T1000 (cell line): Measurements from ENCODE around the gene PLPP1.
"Not testable (repeated sequence)": the region's sequence is repeated elsewhere in the genome, so short reads cannot be mapped to it uniquely, and the experiment has no call there.

Experiments
- DNase-seq: peaks from one replicate; lab custom pipeline; 2025; ENCODE audit warnings: mixed read lengths; lab: John Stamatoyannopoulos, UW

The PLPP1 gene

DNA sequence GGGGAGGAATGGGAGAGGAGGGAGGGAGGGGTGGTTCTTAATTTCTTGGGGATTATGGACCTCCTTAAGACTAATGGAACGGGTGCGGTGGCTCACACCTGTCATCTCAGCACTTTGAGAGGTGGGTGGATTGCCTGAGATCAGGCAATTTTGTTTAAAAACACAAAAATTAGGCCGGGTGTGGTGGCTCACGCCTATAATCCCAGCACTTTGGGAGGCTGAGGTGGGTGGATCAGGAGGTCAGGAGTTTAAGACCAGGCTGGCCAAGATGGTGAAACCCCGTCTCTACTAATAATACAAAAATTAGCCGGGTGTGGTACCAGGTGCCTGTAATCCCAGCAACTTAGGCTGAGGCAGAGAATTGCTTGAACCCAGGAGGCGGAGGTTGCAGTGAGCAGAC, 30.8 kb downstream of the PLPP1 start:
- not testable (repeated sequence) for DNase-seq

DNA sequence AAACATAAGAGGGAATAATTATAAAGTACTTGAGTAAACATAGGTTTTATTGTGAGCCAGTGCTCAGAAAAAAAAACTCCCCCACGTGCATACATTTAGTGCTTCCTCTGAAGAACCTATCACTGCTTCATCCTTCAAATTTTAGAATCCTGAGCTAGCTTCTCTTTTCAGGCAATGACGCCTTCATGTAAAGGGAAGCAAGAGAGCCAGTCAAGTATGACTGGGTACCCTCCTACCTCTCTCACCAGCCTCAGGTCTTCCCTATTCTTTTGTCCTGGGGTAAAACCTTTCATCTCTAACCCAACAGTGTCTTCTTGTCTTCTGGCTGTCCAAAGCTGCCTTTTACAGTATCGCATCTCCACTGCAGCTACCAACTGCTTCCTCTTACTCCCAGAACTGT, 32.0 kb downstream of the PLPP1 start:
- no peak for DNase-seq

DNA sequence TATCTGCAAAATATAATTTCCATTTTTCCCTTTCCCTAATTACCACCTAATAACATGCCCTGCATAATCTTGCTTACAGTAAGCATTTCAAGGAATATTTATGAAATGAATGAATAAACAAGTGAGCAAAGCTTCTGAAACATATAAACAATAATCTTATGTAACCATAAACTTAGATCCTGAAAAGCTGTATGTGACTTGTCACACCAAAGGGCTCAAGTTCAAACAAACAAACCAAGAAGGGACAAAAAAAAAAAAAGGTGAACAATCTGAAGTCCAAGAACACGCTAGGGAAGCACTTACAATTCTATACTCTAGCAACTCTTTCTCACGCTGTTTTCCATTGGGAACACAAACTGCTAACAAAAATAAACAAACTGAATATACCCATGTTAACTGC, 36.3 kb downstream of the PLPP1 start:
- DNase-seq: no peak

DNA sequence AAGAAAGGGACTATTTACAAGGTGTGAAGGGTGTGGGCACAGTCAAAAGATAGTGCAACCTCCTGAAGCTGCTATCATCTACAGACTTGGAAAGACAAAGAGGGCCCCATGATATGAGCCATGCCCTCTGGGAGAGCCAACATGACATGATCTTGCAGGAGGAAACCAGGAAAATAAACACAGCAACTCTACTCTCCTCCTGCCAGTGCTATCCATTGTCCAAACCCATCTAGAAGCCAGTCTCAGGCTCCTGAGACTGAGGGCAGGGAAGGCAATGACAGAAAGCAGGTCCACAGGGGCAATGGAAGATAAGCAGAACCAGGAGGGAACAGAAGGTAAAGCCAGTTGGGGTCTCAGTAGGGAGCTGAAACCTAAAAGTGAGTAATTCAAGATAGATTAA, 37.1 kb downstream of the PLPP1 start:
- no peak for DNase-seq

GRCh38 chr5:55495216-55495615, 39.5 kb downstream of the PLPP1 start:
- no peak for DNase-seq

DNA sequence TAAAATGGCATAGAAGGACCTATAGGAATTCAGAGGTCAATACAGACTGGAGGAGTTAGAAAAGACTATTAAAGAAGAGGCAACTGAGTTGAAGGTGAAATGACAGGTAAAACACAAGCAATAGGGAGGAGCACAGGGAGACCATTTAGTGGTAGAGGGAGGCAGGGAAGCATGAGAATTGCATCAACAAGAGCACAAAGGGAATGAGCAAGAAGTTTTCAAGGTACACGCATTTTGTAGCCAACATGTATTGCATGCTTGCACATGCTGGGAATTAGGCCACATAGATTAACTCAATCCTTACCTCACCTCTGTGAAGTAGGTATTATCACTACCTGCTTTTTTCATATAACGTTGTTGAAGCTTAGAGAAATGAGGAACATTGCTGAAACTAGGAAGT, 42.3 kb downstream of the PLPP1 start:
- DNase-seq: no peak

DNA sequence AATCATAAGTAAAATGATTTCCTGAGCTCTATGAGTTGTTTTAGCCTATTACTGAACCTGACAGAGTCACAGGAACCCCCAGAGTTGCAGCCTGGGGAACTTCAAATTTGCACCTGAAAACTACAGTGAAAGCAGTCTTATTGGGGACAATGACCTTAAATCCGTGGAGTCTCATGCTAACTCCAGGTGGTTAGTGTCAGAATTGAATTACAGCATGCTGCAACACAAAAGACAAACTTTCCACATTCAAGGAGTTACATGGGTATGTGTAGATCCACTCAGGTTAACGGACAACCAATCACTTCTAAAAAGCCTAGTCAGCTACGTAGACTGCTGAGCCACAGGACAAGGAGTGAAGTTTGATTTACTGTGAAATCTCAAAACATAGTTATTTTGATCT, 49.7 kb downstream of the PLPP1 start:
- no peak for DNase-seq

GRCh38 chr5:55484531-55484930, 50.2 kb downstream of the PLPP1 start:
- DNase-seq: no peak

GRCh38 chr5:55483885-55484284, 50.9 kb downstream of the PLPP1 start:
- DNase-seq: no peak

DNA sequence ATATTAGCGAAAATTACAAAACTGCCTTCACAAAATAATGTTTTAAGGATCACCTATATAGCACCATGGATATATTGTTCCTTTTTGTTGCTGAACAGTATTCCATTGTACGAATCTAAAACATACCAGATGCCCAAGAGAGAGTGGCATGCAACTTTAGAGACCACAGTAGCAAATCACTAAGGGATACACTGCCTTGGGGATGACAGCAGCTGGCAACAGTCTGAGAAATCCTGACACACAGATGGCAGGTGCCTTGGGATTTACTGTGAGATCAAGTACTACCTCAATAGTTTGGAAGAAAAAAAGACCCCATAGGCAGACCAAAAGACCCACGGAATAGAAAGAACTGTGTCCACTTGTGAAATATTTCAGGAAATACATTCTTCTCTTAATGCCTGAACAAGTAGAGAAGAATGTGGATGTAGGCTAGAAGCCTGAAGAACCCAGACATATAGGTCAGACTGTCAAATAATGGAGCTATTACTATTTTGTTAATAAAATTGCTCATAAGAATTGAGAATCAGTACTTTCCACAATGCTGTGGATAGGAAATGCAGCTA, 53.4 kb downstream of the PLPP1 start:
- DNase-seq: no peak

- no peak for DNase-seq
These were observed 54.0 kb downstream of the PLPP1 start for GRCh38 chr5:55480781-55481180.

- DNase-seq: no peak
These were observed 62.1 kb downstream of the PLPP1 start for GRCh38 chr5:55472642-55473041.

DNA sequence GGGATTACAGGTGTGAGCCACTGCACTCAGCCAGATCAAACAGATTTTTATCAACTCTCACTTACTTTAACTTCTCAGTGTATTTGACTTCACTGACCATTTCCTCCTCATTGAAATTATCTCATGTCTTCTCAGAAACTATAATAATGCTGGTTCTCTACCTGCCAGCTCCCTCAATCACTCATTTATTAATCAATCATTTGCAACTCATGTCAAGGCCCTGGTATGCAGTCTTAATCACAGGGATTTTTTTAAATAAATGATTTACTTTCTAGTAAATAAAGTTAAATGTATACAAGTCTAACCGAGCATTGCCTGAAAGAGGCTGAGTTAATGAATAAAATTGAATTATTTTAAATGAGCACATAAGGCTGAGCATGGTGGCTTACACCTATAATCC, 63.3 kb downstream of the PLPP1 start:
- no peak for DNase-seq

GRCh38 chr5:55470282-55470681, 64.5 kb downstream of the PLPP1 start:
- DNase-seq: no peak

GRCh38 chr5:55469839-55470238, 64.9 kb downstream of the PLPP1 start:
- DNase-seq: no peak

GRCh38 chr5:55467862-55468551, 66.8 kb downstream of the PLPP1 start:
- DNase-seq: no peak

GRCh38 chr5:55463613-55464012, 71.2 kb downstream of the PLPP1 start:
- DNase-seq: no peak

DNA sequence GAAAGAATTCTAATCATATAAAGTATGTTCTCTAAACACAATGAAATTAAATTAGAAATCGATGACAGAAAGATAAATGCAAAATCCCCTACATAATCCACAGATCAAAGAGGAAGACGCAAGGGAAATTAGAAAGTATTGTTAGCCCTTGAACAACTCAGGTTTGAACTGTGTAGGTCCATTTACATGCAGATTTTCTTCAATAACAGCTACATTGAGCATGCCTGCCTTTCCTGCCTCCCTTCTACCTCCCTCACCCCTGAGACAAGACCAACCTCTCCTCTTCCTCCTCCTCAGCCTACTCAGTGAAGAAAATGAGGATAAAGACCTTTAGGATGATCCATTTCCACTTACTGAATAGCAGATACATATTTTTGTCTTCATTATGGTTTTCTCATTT, 75.2 kb downstream of the PLPP1 start:
- DNase-seq: no peak

- no peak for DNase-seq
These were observed 78.4 kb downstream of the PLPP1 start for GRCh38 chr5:55456216-55456895.

DNA sequence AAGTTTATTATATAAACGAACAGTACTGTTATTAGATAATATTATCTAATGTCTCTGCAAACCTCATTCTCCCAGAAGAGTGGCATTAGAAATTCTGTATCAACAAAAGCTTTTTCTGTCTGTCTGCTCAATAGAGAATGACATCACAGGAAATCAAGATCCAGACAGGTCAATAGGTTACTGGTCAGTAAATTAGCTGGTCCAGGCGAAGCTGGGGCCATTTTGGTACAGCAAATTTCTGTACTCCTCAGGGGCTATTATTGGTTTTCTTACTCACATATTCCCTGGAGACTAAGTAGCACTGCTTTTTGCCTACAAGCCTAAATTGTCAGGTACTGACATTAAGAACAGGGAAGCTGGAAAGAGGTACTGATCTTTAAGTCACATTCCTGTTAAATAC, 80.5 kb downstream of the PLPP1 start:
- DNase-seq: no peak

DNA sequence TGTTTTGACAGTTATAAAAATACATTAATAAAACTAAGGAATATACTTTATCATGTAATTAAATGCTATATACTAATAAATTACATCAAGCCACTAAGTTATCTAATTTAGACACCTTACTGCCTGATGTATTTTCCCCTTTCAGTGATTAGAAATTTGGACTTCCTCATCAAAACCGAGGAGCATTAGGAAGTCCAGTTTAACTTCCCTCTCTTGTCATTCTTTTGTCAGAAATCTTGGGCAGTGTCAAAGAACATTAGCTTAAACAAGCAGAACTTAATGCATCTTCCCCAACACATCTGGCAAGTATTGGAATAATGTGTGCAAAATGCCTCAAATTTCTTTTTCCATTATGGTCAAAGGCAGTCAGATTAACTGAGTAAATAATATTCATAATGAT, 81.6 kb downstream of the PLPP1 start:
- no peak for DNase-seq

DNA sequence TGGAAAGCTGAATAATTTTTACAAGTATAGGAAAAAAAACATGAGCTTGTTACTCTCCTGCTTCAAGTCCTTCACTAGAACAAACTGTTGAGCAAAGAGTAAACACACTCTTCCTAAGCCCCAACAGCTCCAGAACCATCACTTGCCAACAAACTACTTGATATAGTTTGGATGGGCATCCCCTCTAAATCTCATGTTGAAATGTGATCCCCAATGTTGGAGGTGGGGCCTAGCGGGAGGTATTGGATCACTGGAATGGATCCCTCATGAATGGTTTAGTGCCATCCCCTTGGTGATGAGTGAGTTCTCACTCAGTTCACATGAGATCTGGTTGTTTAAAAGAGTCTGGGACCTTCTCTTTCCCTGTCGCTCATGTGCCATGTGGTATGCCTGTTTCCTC, 82.8 kb downstream of the PLPP1 start:
- no peak for DNase-seq

DNA sequence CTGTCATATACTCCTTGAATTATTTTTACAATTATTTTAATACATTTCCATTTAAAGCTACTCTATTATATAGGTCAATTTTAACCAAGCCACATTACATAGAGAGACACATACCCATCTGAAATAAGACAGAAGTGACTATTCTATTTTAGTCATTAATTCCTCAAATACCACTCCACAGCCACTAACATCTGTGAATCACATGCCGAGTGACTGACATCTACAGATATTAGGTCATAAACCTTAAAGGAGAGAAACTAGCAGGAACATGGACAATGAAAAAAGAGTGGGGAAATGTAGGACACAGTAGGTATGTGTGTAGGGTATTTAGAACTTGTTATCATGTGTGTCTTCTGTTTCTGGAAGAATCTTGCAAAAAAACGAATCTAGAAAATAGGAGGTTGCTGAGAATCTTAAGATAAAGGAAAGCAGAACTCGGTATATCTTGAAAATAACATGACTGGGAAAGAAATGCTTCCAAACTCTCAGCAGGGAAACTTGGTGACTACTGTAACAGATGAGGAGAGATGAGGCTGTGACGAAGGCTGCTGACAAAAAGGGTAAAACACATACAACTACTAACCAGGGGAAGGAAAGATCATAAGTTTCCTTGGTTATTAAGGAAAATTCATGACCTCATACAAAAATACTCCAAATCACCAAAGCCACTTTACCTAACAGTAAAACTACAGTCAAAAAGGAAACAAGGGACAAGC, 84.6 kb downstream of the PLPP1 start:
- DNase-seq: no peak
